ENCODE results near the gene NR5A2.
"Not testable (repeated sequence)": the region's sequence is repeated elsewhere in the genome, so short reads cannot be mapped to it uniquely, and the experiment has no call there.

DNA sequence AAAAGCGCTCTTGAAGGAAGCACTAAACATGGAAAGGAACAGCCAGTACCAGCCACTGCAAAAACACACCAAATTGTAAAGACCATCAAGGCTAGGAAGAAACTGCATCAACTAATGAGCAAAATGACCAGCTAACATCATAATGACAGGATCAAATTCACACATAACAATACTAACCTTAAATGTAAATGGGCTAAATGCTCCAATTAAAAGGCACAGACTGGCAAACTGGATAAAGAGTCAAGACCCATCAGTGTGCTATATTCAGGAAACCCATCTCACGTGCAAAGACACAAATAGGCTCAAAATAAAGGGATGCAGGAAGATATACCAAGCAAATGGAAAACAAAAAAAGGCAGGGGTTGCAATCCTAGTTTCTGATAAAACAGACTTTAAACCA is 159.8 kb downstream of the NR5A2 start:
- TF ChIP-seq, protein P1, sequence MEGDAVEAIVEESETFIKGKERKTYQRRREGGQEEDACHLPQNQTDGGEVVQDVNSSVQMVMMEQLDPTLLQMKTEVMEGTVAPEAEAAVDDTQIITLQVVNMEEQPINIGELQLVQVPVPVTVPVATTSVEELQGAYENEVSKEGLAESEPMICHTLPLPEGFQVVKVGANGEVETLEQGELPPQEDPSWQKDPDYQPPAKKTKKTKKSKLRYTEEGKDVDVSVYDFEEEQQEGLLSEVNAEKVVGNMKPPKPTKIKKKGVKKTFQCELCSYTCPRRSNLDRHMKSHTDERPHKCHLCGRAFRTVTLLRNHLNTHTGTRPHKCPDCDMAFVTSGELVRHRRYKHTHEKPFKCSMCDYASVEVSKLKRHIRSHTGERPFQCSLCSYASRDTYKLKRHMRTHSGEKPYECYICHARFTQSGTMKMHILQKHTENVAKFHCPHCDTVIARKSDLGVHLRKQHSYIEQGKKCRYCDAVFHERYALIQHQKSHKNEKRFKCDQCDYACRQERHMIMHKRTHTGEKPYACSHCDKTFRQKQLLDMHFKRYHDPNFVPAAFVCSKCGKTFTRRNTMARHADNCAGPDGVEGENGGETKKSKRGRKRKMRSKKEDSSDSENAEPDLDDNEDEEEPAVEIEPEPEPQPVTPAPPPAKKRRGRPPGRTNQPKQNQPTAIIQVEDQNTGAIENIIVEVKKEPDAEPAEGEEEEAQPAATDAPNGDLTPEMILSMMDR (IDR thresholded peaks at IDR 0.05): not testable (repeated sequence)
- not testable (repeated sequence) for TF ChIP-seq POLR2A (IDR thresholded peaks at IDR 0.05); POLR2AphosphoS5 (IDR thresholded peaks at IDR 0.05; ENCODE audit: insufficient read depth in 1 of 2, low read depth in 1 of 2)

All from vagina (tissue), 2 donors.